Right renal cortex interstitium (tissue), 3 donors: ENCODE data around the gene GLG1. TPM values are rescaled to one million over a fixed set of nuclear protein-coding genes. Genes with fewer than 3 reads are reported as not detected.
"Not testable (repeated sequence)": the region's sequence is repeated elsewhere in the genome, so short reads cannot be mapped to it uniquely, and the experiment has no call there.

ENCODE experiments used
- DNase-seq, 3 donors: peaks; one replicate each; pipeline ENCODE4 v3.0.0-alpha.2; 2013; ENCODE audit warnings: low read depth in 3 of 3, low spot score in 2 of 3
- polyA plus RNA-seq, 3 donors: library from polyadenylated mRNA; unstranded; fragments of 120-200 nt; gene quantifications; one replicate each; pipeline ENCODE4 v1.2.1, GENCODE V29; 2013; ENCODE audit not compliant: insufficient read length in 3 of 3

Gene GLG1
- polyA plus RNA-seq, 3 donors = 153 to 159 (median 155) TPM

DNA sequence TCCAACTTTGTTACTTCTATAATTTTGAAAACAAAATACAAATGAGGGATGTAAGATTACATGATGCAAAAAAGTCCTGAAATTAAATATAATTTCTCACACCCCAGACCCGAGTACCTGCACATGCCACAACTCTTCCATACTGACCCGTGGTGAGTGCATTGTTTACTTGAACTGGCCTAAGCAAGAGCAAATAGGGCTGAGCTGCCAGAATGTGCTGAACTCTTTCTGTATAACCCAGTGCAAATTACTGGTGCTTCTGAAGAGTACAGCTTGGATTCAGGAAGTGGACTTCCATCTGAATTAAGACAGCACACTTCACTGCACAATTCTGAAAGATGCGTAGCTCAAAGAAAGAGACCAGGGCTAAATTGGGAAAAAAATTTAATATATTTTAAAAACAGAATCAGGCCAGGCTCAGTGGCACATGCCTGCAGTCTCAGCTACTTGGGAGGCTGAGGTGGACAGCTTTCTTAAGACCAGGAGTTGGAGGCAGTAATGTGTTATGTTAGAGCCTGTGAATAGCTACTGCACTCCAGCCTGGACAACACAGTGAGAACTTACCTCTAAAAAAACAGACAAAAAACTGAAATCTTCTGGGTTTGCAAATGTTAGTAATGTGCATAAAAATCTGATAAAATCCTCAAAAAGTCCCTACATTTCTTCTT, 63.9 kb downstream of the GLG1 start:
- not testable (repeated sequence) for DNase-seq

DNA sequence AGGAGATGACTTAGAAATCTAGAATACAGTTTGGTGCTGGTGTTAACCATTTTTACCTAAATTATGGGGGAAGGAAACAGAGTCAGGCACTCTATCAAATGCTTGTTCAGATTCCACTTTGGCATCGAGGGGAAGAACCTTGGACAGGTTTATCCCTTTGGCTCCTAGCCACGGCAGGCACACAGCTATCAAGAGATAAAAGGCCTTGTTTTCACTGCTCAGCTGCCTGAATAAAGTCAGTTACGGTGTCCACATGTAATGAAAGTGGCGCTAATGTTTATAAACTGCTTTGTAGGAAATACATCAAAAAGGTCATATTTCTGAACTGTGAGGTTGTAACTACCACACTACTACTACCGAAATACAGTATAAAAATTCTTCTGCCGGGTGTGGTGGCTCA, 66.3 kb downstream of the GLG1 start:
- DNase-seq = not testable (repeated sequence)

DNA sequence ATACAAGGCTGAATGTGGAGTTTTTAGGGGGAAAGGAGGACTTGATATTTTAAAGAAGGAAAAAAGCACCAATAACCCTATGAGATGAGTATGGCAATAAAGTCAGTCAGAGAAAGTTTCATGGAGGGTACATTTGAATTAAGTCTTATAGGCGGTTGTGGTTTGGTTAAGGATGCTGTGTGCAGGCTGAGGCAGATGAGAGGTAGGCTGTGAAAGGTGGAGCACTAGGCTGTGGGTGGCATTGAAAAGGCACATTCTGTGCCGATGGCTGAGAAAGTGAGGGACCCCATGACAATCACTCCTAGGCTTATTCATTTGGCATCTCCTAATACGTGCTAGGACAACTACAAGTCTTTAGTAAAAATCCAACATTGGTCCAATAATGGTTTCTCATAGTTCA, 68.1 kb downstream of the GLG1 start:
- DNase-seq = not testable (repeated sequence)

DNA sequence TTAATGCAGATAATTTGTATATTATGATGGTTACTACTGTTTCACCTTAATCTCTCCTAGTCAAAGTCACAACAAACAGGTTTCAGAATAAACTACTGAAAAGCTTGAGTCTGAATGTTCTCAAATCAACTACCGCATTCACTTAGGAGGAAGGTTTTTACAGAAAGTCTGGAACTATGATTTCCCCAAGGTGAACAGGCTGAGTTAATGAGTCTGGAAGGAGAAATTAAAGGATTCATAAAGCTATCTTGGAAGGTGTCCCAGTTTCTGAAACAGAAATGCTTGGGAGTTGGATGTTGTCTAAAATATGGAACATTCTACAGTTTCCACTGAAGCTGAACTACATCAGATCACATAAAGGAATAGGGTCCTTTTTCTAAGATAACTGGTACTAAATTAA, 69.2 kb downstream of the GLG1 start:
- DNase-seq = not testable (repeated sequence)

DNA sequence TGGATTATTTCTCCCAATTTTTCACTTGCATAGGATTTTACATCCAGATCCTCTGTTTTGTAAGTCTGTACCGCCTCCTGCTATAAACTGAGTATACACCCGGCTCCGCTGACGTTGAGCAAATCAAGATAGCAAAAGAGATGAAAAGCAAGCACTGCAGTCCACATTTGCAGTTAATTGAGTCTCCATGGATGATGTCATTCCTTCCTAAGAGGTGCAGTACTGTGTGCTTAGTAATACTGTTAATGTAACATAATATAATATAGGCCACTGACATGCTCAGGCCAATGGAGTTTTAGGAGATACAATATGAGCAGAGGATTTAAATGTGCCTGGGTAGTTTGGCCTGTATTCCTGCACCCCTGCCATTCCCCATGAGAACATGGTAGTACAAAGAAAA, 72.3 kb downstream of the GLG1 start:
- not testable (repeated sequence) for DNase-seq

DNA sequence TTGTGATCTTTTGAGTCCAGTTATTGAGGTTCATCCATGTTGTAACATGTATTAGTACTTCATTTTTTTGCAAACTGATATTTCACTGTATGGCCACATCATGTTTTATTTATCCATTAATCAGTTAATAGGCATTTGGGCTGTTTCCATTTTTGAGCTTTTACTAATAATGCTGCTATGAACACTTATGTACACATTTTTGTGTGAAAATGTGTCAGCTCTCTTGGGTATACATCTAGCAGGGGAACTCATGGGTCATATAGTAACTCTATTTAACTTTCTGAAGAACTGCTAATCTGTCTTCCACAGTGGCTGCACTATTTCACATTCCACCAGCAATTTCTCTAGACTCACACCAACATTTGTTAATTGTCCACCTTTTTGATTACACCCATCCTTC, 82.0 kb downstream of the GLG1 start:
- DNase-seq = no peak

DNA sequence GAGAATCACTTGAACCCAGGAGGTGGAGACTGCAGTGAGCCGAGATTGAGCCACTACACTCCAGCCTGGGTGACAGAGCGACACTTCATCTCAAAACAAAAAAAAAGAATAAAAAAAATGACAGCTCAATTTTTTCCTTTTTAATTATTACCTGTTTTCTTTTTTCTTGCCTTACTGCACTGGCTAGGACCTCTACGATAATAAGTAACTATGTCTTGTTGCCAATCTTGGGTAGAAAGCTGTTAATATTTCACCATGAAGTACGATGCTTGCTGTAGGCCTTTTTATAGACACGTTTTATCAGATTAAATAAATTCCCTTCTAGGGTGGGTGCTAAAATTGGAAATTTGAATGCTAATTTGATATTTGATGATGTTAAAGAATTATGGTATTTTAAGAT, 82.8 kb downstream of the GLG1 start:
- DNase-seq = no peak

DNA sequence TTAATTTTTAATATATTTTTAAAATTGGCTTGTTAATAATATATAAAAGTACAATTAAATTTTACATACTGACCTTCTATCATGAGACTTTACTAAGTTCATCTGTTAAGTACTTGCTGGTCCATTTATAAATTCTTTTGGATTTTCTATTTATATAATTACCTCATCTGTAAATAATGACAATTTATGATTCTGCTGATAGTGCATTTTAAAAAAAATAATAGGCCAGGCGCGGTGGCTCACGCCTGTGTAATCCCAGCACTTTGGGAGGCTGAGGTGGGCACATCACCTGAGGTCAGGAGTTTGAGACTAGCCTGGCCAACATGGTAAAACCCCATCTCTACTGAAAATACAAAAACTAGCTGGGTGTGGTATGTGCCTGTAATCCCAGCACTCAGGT, 83.2 kb downstream of the GLG1 start:
- not testable (repeated sequence) for DNase-seq

DNA sequence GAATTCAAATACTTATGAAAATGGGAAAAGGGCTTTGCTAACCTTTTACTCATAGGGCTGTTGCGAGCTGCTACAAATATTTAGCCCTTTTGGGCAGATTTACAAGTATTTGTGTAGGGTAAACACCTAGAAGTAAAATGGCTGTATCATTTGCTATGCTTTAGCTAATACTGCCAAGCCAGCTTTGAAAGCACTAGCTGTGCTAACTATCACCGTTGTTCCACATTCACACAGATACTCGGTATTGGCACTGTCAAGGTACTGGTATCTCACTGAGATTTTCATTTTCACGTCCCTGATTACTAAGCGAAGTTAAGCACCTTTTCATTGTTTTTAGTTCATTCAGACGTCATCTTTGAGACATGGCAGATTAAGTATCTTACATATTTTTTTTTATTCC, 84.8 kb downstream of the GLG1 start:
- no peak for DNase-seq

DNA sequence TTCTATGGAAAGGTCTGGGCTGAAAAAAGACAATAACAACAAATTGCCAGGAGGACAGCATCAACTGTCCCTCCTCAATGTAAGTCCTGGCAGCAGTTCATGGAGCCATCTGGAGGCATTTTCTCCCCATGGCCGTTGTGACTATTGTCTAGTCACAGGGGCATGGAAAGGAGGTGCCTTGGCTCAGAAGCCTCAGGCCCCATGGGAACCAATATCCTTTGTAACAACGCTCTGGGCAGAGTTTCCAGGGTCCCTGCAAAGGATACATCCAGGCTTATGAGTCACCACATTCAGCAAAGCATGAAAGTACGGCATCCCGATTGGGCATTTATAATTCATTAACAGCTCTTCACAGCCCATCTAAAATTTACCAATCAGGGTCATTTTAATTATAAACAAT, 85.2 kb downstream of the GLG1 start:
- no peak for DNase-seq

DNA sequence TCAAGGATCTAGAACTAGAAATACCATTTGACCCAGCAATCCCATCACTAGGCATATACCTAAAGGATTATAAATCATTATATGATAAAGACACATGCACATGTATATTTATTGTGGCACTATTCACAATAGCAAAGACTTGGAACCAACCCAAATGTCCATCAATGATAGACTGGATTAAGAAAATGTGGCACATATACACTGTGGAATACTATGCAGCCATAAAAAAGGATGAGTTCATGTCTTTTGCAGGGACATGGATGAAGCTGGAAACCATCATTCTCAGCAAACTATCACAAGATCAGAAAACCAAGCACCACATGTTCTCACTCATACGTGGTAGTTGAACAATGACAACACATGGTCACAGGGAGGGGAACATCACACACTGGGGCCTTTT, 88.0 kb downstream of the GLG1 start:
- DNase-seq = not testable (repeated sequence)

DNA sequence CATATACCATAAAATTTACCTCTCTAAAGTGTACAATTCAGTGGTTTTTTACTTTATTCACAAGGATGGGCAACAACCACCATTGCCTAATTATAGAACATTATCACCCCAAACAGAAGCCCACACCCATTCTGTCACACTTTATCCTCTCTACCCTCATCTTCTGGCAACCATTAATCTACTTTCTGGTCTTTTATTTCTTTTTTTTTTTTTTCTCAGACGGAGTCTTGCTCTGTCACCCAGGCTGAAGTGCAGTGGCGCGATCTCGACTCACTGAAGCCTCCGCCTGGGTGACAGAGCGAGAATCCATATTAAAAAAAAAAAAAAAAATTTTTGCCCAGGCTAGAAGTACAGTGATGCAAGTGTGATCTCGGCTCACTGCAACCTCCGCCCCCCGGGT, 95.0 kb downstream of the GLG1 start:
- no peak for DNase-seq

DNA sequence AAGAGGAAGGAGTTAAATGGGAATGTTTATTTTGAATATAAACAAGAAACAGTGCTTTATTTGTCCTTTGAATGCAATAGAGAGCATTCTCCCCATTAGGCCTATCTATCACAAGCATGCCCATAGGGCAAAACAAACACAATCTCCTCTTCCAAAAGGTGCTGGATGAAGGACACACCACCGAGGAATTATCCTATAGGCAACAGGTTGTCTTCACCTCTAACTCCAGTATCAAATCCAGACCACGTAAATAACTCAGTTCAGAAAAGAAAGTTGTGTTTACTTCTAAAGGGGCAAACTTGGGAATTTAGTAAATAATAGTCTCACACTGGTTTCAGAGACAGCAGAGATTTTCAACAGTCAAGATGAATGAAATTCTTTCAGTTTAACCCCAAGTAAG, 101.9 kb downstream of the GLG1 start:
- no peak for DNase-seq

DNA sequence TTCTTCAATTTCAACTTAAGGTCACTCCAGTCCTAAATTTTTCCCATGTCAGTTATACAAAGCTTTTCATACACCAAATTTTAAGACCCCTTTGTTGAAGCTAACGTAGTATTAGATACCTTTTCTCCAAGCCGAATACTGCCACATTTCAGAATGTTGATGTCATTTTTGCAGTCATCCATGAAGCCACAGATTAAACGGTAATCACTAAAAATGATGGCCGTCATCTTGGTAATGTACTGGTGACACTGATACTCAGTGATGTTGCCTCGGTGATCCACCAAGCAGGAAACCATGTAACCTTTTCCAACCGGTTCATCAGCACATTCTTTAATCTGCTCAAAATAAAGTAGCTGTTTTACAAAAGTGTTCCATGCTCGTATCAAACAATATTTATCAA, 103.5 kb downstream of the GLG1 start:
- no peak for DNase-seq

DNA sequence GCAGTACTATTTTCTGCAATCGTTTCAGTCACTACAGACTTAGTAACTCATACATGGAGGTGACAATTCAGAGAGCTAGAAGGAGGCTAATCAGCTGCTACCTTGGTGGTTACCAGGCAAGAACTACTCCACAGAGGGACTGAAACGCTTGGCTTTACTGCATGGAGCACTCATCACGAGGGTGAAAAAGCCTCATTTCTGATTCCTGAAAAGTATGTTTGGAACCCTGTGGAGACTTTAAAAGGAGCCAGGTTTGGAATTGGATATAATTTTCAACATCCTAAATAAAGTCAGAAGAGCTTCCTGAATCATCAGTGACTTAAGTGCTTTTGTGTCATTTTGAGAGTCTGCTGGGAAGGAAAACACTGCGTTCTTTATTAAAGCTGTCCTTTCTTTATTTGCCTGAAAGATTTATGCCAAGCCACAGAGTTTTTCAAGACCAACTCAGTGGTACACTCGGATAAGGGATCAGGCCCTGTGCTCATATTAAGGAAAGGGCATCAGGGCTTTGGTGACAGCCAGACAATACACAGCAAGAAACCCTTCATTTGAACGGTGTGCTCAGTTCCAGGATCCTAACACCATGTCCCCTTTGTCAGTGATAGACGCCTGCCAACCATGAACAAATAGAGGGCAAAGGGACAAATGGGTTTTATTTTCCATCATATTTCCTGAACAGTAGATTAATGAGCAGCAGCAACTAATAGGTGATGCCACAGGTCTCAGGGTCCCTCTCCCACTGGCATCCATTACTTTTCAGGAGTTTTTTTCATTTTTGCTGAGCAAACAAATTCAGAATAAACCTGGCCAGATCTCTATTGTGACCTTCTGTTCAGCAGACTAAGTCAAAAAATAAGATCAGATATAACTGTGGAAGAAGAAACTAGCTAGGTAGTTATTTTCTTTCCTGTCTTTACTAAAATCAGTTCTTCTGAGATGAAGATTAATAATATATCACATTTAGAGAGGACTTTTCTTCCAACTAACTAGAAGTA, 105.1 kb downstream of the GLG1 start:
- no peak for DNase-seq

DNA sequence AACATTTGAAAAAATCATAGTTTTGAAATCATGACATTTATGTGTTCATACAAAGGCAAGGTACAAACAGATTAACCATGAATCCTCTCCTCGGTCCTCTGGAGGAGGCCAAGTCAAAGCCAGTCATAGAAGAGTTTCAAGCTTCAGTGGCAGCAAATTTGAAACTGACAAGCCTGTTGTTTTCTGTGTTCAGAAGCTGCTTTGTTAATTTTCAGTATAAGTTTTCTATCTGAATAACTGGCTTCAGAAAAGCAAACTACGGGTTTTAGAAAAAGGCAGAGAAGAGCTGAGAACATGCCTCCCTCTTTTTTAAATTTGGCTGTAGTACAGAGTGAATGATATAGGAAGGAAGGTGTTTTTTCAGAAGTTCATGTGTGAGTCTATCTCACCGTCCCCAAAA, 106.0 kb downstream of the GLG1 start:
- no peak for DNase-seq

DNA sequence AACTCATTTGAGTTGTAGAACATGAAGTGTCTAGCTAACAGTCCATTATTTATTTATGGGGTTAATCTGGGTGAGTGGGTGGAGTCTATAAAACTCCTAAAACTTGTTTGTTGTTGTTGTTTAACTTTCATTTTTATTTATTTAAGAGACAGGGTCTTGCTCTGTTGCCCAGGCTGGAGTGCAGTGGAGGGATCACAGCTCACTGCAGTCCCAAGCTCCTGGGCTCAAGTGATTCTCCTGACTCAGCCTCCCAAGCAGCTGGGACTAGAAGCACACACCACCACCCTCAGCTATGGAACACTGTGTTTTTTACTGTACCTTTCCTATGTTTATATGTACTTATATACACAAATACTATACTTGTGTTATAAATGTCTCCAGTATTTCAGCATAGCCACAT, 107.8 kb downstream of the GLG1 start:
- DNase-seq = no peak

DNA sequence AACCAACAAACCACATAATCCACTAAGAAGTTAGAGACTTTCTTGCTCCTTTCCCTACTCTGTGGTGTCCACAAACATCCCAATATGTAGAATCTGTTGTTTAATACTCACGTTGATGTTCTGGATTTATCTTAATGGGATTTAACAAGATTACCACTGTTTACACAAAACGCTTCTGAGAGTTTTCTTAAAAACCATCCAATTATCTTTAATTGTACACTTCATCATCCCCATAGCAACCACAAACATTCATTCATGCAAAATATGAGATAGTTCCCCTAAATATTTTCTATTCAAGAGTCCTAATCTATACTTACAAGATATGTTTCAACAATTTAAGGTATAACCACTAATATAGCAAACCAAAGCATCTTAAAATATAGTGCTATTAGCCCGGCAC, 109.2 kb downstream of the GLG1 start:
- DNase-seq = no peak

DNA sequence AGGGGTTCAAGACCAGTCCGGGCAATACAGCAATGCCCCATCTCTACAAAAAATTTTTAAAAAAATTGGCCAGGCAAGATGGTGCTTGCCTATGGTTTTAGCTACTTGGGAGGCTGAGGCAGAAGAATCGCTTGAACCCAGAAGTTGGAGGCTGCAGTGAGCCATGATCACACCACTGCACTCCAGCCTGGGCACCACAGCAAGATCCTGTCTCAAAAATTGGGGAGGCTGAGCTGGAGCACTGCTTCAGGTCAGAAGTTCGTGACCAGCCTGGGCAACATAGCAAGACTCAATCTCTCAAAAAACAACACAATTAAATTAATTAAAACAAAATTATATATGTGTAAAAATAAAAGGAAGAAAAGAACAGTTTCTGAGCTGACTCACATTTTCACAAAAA, 110.9 kb downstream of the GLG1 start:
- no peak for DNase-seq

DNA sequence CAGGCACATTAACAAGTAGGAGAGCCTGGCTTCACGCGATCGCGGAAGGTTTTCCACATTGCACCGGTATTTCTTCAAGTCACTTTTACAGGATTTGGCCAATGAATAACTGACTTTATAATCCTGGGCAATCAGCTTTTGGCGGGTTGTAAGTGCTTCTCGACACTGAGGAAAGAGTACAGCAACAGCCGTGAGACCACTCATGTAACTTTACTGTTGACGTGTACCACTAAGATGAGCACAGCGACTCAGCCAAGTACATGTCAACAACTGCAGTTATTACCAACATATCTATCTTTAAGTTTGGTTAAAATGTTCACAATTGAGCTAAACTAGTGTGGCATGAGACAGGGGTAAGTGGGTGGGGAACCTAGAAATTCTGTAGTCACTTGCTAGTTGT, 113.9 kb downstream of the GLG1 start:
- DNase-seq = no peak

DNA sequence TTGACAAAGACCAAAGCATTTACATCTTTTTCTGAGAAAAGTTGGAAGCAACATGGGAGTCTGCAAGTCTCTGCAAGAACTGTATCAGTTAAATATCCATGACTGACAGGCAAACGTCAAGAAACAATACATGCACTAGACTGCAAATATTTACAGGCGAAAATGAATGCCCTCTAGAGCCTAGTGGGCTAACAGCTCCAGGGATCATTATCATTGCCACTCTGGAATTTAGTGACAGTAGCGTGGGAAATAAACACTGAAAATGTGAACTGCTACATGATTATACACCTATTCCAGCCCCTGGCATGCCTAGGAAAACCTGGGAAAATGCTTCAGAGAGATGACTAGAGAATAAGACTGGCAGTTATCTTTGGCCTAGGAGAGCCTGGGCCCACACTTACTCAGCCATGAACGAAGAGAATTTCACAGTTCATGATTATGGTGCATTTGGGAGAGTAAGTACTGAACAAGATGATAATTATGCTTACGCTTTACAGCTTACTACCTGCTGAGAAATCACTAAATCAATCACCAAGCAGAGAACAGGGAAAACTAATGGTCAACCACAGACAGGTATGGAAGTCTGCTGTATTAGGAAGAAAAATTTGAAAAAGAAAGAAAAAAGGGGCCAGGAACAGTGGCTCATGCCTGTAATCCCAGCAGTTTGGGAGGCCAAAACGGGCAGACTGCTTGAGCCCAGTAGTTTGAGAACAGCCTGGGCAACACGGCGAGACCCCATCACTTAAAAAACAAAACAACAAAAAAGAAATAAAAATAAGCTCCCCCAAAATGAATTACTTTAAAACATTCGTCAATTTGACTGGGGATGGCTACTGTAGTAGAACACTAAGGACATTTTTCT, 119.0 kb downstream of the GLG1 start:
- no peak for DNase-seq
